Osteocyte (in vitro differentiated cells): ENCODE measurements around the gene MYO16. TPM values are rescaled to one million over a fixed set of nuclear protein-coding genes. Genes with fewer than 3 reads are reported as not detected.
"Not testable (repeated sequence)": the region's sequence is repeated elsewhere in the genome, so short reads cannot be mapped to it uniquely, and the experiment has no call there.

ENCODE experiments used
- DNase-seq: peaks from one replicate; pipeline ENCODE4 v3.0.0; 2021; ENCODE audit warnings: mixed read lengths; ENCODE audit not compliant: unreplicated experiment; ENCODE audit errors: extremely low spot score
- H3K27ac Mint-ChIP-seq: one replicate; pipeline ENCODE4 v1.8.0; 2021; ENCODE audit warnings: mild to moderate bottlenecking, mixed read lengths; ENCODE audit not compliant: unreplicated experiment
- H3K27me3 Mint-ChIP-seq: one replicate; pipeline ENCODE4 v1.8.0; 2021; ENCODE audit warnings: mixed read lengths; ENCODE audit not compliant: unreplicated experiment
- H3K36me3 Mint-ChIP-seq: one replicate; pipeline ENCODE4 v1.8.0; 2021; ENCODE audit warnings: mixed read lengths; ENCODE audit not compliant: unreplicated experiment
- H3K4me1 Mint-ChIP-seq: one replicate; pipeline ENCODE4 v1.8.0; 2021; ENCODE audit warnings: mixed read lengths; ENCODE audit not compliant: unreplicated experiment
- H3K4me3 Mint-ChIP-seq: one replicate; pipeline ENCODE4 v1.8.0; 2021; ENCODE audit warnings: mild to moderate bottlenecking, moderate library complexity, mixed read lengths; ENCODE audit not compliant: unreplicated experiment
- H3K9me3 Mint-ChIP-seq: one replicate; pipeline ENCODE4 v1.8.0; 2021; ENCODE audit warnings: mixed read lengths; ENCODE audit not compliant: unreplicated experiment
- CTCF ChIP-seq: fragments of 200-600 bp; sonication (generic); IDR thresholded peaks from 2 replicates; pipeline ENCODE4 v1.5.0; 2021; ENCODE audit warnings: antibody characterized with exemption, mild to moderate bottlenecking, moderate library complexity
- total RNA-seq: library from RNA; stranded (reverse); gene quantifications from 2 replicates; pipeline ENCODE4 v1.2.1, GENCODE V29; 2021

MYO16 gene
- total RNA-seq, 1 donor from 2014 or later, result 0.13 TPM

- Mint-ChIP-seq H3K4me3 (no peak overlapping the region), H3K36me3 (no peaks in the 10 kb centered on the region), H3K4me1 (peaks cover 26% of the 10 kb centered on the region), H3K27me3 (peaks cover 15% of the 10 kb centered on the region), H3K9me3 (no peaks in the 10 kb centered on the region), H3K27ac (no peak overlapping the region)
- TF ChIP-seq CTCF, result no peak
- DNase-seq, result no peak
These were observed 282.4 kb downstream of the MYO16 start for GRCh38 chr13:108911807-108912206.

- DNase-seq, H3K36me3 Mint-ChIP-seq, H3K9me3 Mint-ChIP-seq, H3K4me3 Mint-ChIP-seq, H3K27ac Mint-ChIP-seq: not testable (repeated sequence)
- peaks cover 15% of the 10 kb centered on the region for H3K27me3 Mint-ChIP-seq
- H3K4me1 Mint-ChIP-seq, result peaks cover 40% of the 10 kb centered on the region
These were observed 284.3 kb downstream of the MYO16 start for GRCh38 chr13:108913731-108914130.

- Mint-ChIP-seq H3K4me3 (peak overlapping the region; percentile 50), H3K9me3 (no peaks in the 10 kb centered on the region), H3K27ac (peak overlapping the region; percentile 95), H3K4me1 (peaks cover 53% of the 10 kb centered on the region), H3K36me3 (no peaks in the 10 kb centered on the region), H3K27me3 (peaks cover 15% of the 10 kb centered on the region)
- peak; percentile 86 for TF ChIP-seq CTCF
- no peak for DNase-seq
These were observed 285.8 kb downstream of the MYO16 start for GRCh38 chr13:108915095-108915633.

- H3K9me3 Mint-ChIP-seq, result no peaks in the 10 kb centered on the region
- peaks cover 55% of the 10 kb centered on the region for H3K4me1 Mint-ChIP-seq
- no peaks in the 10 kb centered on the region for H3K36me3 Mint-ChIP-seq
- no peak for TF ChIP-seq CTCF
- DNase-seq, result no peak
- peaks cover 9% of the 10 kb centered on the region for H3K27me3 Mint-ChIP-seq
- H3K27ac Mint-ChIP-seq, result peak overlapping the region; percentile 95
- H3K4me3 Mint-ChIP-seq, result peak overlapping the region; percentile 50
These were observed 286.5 kb downstream of the MYO16 start for GRCh38 chr13:108915634-108916512.

GRCh38 chr13:108917581-108917980 lies 288.2 kb downstream of the MYO16 start:
- no peaks in the 10 kb centered on the region for H3K27me3 Mint-ChIP-seq
- no peaks in the 10 kb centered on the region for H3K36me3 Mint-ChIP-seq
- peak overlapping the region; percentile 61 for H3K27ac Mint-ChIP-seq
- H3K4me3 Mint-ChIP-seq, result no peak overlapping the region
- no peak for TF ChIP-seq CTCF
- DNase-seq, result no peak
- H3K4me1 Mint-ChIP-seq, result peaks cover 55% of the 10 kb centered on the region
- H3K9me3 Mint-ChIP-seq, result no peaks in the 10 kb centered on the region
